Measurements from ENCODE around the gene ZBTB16. TPM values are rescaled to one million over a fixed set of nuclear protein-coding genes. Genes with fewer than 3 reads are reported as not detected.
A peak's percentile ranks its signal among the peaks of the same experiment; 100 is the strongest.

ZBTB16 gene
- total and polyA plus RNA-seq, 12 donors = 18.3 to 108 (median 54.6) TPM

DNA sequence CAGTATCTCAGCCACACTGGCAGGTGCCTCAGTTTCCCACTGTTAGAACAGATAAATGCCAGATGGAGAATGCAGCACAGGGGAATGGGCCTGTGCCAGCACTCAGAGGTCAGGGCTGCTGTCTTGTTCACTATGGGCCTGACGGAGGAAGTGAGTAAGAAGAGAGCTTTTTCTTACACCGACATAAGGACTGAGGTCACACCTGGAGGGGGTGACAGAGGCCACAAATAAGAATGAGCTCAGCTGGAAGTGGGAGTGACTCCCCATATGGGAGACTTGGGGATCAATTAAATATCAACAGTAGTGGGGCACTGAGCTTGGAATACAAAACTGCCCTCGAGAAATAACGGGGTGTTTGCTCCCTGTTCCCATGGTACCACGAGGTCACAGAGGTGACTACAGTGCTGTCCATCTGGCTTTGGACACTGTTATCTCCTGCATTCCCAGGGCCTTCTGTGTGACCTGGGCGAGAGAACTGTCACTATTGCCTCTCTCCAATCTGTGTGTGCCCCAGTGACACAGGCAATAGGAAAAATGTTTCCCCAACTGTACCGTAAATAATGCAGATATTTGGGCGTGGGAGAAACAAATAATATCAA, 142.6 kb downstream of the ZBTB16 start:
- Histone ChIP-seq H3K4me3 (no peak overlapping the region), H3K36me3 (peaks cover 0 to 16% (median 0%) of the 10 kb centered on the region in 9 donors), H3K27ac (peak overlapping the region in 9 of 10 donors; percentile 12 to 96 (median 43)), H3K9me3 (no peaks in the 10 kb centered on the region), H3K4me1 (peaks cover 37 to 88% (median 67%) of the 10 kb centered on the region in 9 donors), H3K27me3 (no peaks in the 10 kb centered on the region)
- 46 to 52% methylated on average over 8 of the region's 8 CpGs for WGBS, 2 donors
- DNase-seq (no peak), ATAC-seq (no peak)
- TF ChIP-seq, protein P1, sequence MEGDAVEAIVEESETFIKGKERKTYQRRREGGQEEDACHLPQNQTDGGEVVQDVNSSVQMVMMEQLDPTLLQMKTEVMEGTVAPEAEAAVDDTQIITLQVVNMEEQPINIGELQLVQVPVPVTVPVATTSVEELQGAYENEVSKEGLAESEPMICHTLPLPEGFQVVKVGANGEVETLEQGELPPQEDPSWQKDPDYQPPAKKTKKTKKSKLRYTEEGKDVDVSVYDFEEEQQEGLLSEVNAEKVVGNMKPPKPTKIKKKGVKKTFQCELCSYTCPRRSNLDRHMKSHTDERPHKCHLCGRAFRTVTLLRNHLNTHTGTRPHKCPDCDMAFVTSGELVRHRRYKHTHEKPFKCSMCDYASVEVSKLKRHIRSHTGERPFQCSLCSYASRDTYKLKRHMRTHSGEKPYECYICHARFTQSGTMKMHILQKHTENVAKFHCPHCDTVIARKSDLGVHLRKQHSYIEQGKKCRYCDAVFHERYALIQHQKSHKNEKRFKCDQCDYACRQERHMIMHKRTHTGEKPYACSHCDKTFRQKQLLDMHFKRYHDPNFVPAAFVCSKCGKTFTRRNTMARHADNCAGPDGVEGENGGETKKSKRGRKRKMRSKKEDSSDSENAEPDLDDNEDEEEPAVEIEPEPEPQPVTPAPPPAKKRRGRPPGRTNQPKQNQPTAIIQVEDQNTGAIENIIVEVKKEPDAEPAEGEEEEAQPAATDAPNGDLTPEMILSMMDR (IDR thresholded peaks at IDR 0.05) = no peak
- intact Hi-C loops (cut with DNase I) = loop anchor here in 2 of 10 donors (5.0 kb wide), 2 partner anchors 35 to 55 kb away; no protein-coding TSS in a partner anchor

DNA sequence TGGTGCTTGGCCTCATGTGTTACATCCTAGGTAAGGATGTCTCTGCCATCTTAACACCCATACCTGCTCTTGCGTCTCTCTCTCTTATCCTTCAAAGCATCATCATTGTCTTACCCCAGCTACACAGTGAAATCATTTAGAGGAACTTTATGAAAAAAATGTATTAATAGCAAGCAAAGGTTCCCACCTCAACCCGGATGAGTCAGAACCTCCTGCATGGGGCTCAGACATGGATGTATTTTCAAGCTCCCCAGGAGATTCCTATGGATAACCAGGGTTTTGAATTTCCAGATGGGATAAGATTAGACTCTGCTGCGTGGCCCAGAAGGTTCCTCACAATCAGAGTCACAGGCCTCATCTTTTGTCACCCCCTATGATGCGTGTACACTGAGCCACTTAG, 147.6 kb downstream of the ZBTB16 start:
- TF ChIP-seq, protein P1 (IDR thresholded peaks at IDR 0.05) = no peak
- Histone ChIP-seq H3K4me3 (no peak overlapping the region), H3K27me3 (no peaks in the 10 kb centered on the region), H3K36me3 (peaks cover 0 to 29% (median 0%) of the 10 kb centered on the region in 9 donors), H3K27ac (peak overlapping the region in 1 of 10 donors; percentile 19), H3K4me1 (peaks cover 6 to 48% (median 37%) of the 10 kb centered on the region in 9 donors), H3K9me3 (no peaks in the 10 kb centered on the region)
- ATAC-seq (no peak), DNase-seq (no peak)
- 72 to 82% methylated on average over 4 of the region's 4 CpGs for WGBS, 2 donors
- intact Hi-C loops (cut with DNase I) = loop anchor here in 1 of 10 donors (5.0 kb wide), 1 partner anchor 35 kb away; no protein-coding TSS in a partner anchor

DNA sequence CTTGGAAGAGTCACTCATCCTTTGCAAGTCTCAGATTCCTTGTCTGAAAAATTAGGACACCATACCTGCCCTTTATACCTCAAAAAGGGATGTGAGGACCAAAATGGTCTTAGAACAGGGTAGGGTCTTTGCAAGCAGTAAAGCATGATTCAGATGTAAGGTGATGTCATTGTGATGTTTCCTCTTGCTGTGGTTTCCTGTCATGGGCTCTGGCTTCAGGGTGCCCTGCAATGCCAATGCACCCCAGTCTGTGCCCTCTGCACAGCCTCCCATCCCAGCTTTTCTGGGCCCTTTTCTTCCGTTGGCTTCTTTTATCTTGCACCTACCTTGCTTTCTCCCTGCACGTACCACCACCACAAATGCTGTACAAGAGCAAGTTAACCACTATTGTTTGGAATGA, 148.9 kb downstream of the ZBTB16 start:
- Histone ChIP-seq H3K36me3 (peaks cover 0 to 38% (median 0%) of the 10 kb centered on the region in 9 donors), H3K4me1 (peaks cover 0 to 47% (median 33%) of the 10 kb centered on the region in 9 donors), H3K9me3 (no peaks in the 10 kb centered on the region), H3K27ac (peak overlapping the region in 1 of 10 donors; percentile 21), H3K27me3 (no peaks in the 10 kb centered on the region), H3K4me3 (no peak overlapping the region)
- ATAC-seq = no peak
- TF ChIP-seq, protein P1 (IDR thresholded peaks at IDR 0.05) = no peak
- DNase-seq = no peak
- WGBS, 2 donors = 96% methylated on average over 2 of the region's 2 CpGs
- intact Hi-C loops (cut with DNase I) = loop anchor here in 1 of 10 donors (5.0 kb wide), 1 partner anchor 34 kb away; no protein-coding TSS in a partner anchor

DNA sequence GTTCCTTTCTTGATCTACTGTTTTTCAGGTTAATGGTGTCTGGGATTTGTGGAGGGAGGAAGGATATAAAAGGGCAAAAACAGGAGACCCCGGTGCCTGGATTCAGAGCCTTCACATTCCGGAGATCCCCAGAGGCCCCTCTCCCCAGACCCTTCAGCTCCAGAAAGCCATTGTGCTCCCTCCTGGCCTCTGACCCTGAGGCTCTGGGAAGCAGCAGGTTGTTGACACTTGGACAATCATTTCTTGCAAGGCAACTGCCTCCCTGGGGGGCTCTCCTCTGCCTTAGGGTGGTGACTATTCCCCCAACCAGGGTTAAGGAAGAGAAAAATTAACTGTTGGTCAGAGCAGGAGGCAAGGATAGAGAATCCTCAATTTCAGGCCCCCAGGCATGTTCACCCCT, 149.8 kb downstream of the ZBTB16 start:
- TF ChIP-seq, protein P1 (IDR thresholded peaks at IDR 0.05) = no peak
- no peaks in the 10 kb centered on the region for H3K27me3 ChIP-seq
- no peak for ATAC-seq
- H3K9me3 ChIP-seq = no peaks in the 10 kb centered on the region
- peaks cover 0 to 39% (median 0%) of the 10 kb centered on the region in 9 donors for H3K36me3 ChIP-seq
- no peak for DNase-seq
- no peak overlapping the region for H3K4me3 ChIP-seq
- intact Hi-C loops (cut with DNase I) = loop anchor here in 1 of 10 donors (5.0 kb wide), 1 partner anchor 33 kb away; no protein-coding TSS in a partner anchor
- peaks cover 2 to 47% (median 40%) of the 10 kb centered on the region in 9 donors for H3K4me1 ChIP-seq
- H3K27ac ChIP-seq = peak overlapping the region in 1 of 10 donors; percentile 13
- 65 to 69% methylated on average over 2 of the region's 2 CpGs for WGBS, 2 donors

All from heart right ventricle (tissue), 16 donors.